Breast epithelium (tissue), 4 donors: ENCODE measurements around the gene FNIP1. TPM values are rescaled to one million over a fixed set of nuclear protein-coding genes. Genes with fewer than 3 reads are reported as not detected.

Experiments used
- DNase-seq, 2 donors: peaks; one replicate each; pipeline ENCODE4 v3.0.0-alpha.2; 2019; ENCODE audit warnings: low spot score in 2 of 2
- H3K27ac ChIP-seq, 2 donors: fragments of 200-600 bp; sonication (generic) in 1 of 2; one replicate each; pipeline ENCODE4 v1.5.1; 2016 to 2019; ENCODE audit warnings: mild to moderate bottlenecking in 1 of 2
- H3K27me3 ChIP-seq, 2 donors: fragments of 200-600 bp; sonication (generic) in 1 of 2; one replicate each; pipeline versions ENCODE4 v1.5.1 to v1.6.0; 2017 to 2019; ENCODE audit warnings: control low read depth in 1 of 2, mild to moderate bottlenecking in 1 of 2
- H3K36me3 ChIP-seq: fragments of 200-600 bp; one replicate; pipeline ENCODE4 v1.5.1; 2019
- H3K4me1 ChIP-seq, 2 donors: fragments of 200-600 bp; sonication (generic); one replicate each; pipeline ENCODE4 v1.5.1; 2016 to 2019; ENCODE audit warnings: control low read depth in 1 of 2
- H3K4me3 ChIP-seq, 3 donors: fragments of 200-600 bp; sonication (generic); 1 replicate in 2 of 3; 2 replicates in 1 of 3; pipeline ENCODE4 v1.5.1; 2016 to 2019; ENCODE audit warnings: mild to moderate bottlenecking in 3 of 3, moderate library complexity in 2 of 3
- H3K9me3 ChIP-seq, 2 donors: fragments of 200-600 bp; sonication (generic) in 1 of 2; one replicate each; pipeline ENCODE4 v1.5.1; 2016 to 2019; ENCODE audit warnings: control low read depth in 1 of 2
- CTCF ChIP-seq, 3 donors: fragments of 450-650 bp; IDR thresholded peaks; one replicate each; pipeline ENCODE4 v1.5.1; 2016 to 2017; ENCODE audit warnings: antibody characterized with exemption in 3 of 3, mild to moderate bottlenecking in 3 of 3, moderate library complexity in 3 of 3
- POLR2A ChIP-seq: fragments of 450-650 bp; IDR thresholded peaks from one replicate; pipeline ENCODE4 v1.6.1; 2016; ENCODE audit warnings: antibody characterized with exemption, mild to moderate bottlenecking, moderate library complexity
- POLR2AphosphoS5 ChIP-seq, 3 donors: sonication (generic); formaldehyde crosslinking; IDR thresholded peaks; one replicate each; pipeline ENCODE4 v1.6.1; 2017; ENCODE audit warnings: antibody characterized with exemption in 3 of 3
- intact Hi-C: fragments of 100-400 bp; cut with DNase I; formaldehyde crosslinking; loops from one replicate; pipeline ENCODE4 v1.15.1; 2023; ENCODE audit warnings: low total_unique reads
- total RNA-seq, 3 donors: library from RNA; depleted of rRNA; stranded (reverse); fragments of >200 nt; gene quantifications; one replicate each; pipeline ENCODE4 v1.1.0, GENCODE V29; 2016

The FNIP1 gene
- total RNA-seq, 3 donors from 2014 or later = 60.3 to 96.3 (median 70.9) TPM

- H3K27ac ChIP-seq = peak overlapping the region in 1 of 2 donors; percentile 96
- H3K4me1 ChIP-seq = peaks cover 0 to 14% of the 10 kb centered on the region in 2 donors
- intact Hi-C loops = loop anchor here (10.0 kb wide), 1 partner anchor 161 kb away; the partner anchor contains the start of gene FNIP1
- H3K36me3 ChIP-seq = no peaks in the 10 kb centered on the region
- TF ChIP-seq POLR2A (no peak), POLR2AphosphoS5 (IDR thresholded peaks at IDR 0.05) (no peak), CTCF (IDR thresholded peaks at IDR 0.05) (no peak)
- no peak for DNase-seq
- H3K9me3 ChIP-seq = no peaks in the 10 kb centered on the region
- H3K4me3 ChIP-seq = peak overlapping the region; percentile 84 to 93 (median 87)
- no peaks in the 10 kb centered on the region for H3K27me3 ChIP-seq
Observed at GRCh38 chr5:131633830-131634229, 163.0 kb downstream of the FNIP1 start.

GRCh38 chr5:131630963-131631350 is 165.9 kb downstream of the FNIP1 start:
- no peaks in the 10 kb centered on the region for H3K27me3 ChIP-seq
- TF ChIP-seq CTCF (IDR thresholded peaks at IDR 0.05) = no peak
- no peak for TF ChIP-seq POLR2A
- TF ChIP-seq POLR2AphosphoS5 (IDR thresholded peaks at IDR 0.05) = no peak
- no peaks in the 10 kb centered on the region for H3K36me3 ChIP-seq
- H3K4me3 ChIP-seq = no peak overlapping the region
- no peak overlapping the region for H3K27ac ChIP-seq
- H3K4me1 ChIP-seq = peaks cover 0 to 14% of the 10 kb centered on the region in 2 donors
- DNase-seq = no peak
- intact Hi-C loops = loop anchor here (10.0 kb wide), 1 partner anchor 164 kb away; the partner anchor contains the start of gene FNIP1
- H3K9me3 ChIP-seq = no peaks in the 10 kb centered on the region

- Histone ChIP-seq H3K27ac (no peak overlapping the region), H3K4me1 (peaks cover 0 to 14% of the 10 kb centered on the region in 2 donors), H3K9me3 (no peaks in the 10 kb centered on the region), H3K36me3 (no peaks in the 10 kb centered on the region), H3K27me3 (no peaks in the 10 kb centered on the region), H3K4me3 (no peak overlapping the region)
- TF ChIP-seq POLR2A (no peak), CTCF (IDR thresholded peaks at IDR 0.05) (no peak), POLR2AphosphoS5 (IDR thresholded peaks at IDR 0.05) (no peak)
- intact Hi-C loops = loop anchor here (10.0 kb wide), 1 partner anchor 164 kb away; the partner anchor contains the start of gene FNIP1
- no peak for DNase-seq
Observed at GRCh38 chr5:131630208-131630962, 166.4 kb downstream of the FNIP1 start.

- Histone ChIP-seq H3K9me3 (no peaks in the 10 kb centered on the region), H3K36me3 (no peaks in the 10 kb centered on the region), H3K27ac (no peak overlapping the region), H3K4me1 (peaks cover 0 to 14% of the 10 kb centered on the region in 2 donors), H3K4me3 (no peak overlapping the region), H3K27me3 (no peaks in the 10 kb centered on the region)
- TF ChIP-seq POLR2A (no peak), POLR2AphosphoS5 (IDR thresholded peaks at IDR 0.05) (no peak), CTCF (IDR thresholded peaks at IDR 0.05) (no peak)
- intact Hi-C loops = no loop called here
- no peak for DNase-seq
Observed at GRCh38 chr5:131628990-131629389, 167.8 kb downstream of the FNIP1 start.

- no peak overlapping the region for H3K27ac ChIP-seq
- TF ChIP-seq CTCF (IDR thresholded peaks at IDR 0.05) (no peak), POLR2A (no peak), POLR2AphosphoS5 (IDR thresholded peaks at IDR 0.05) (no peak)
- no peaks in the 10 kb centered on the region for H3K4me1 ChIP-seq
- H3K4me3 ChIP-seq = no peak overlapping the region
- no peaks in the 10 kb centered on the region for H3K36me3 ChIP-seq
- H3K27me3 ChIP-seq = no peaks in the 10 kb centered on the region
- no peaks in the 10 kb centered on the region for H3K9me3 ChIP-seq
- no peak for DNase-seq
- intact Hi-C loops = no loop called here
Observed at GRCh38 chr5:131627207-131627865, 169.5 kb downstream of the FNIP1 start.
